ENCODE data around the gene MAP2K4. TPM values are rescaled to one million over a fixed set of nuclear protein-coding genes. Genes with fewer than 3 reads are reported as not detected.

MAP2K4 gene
- total RNA-seq, 4 donors from 2014 or later: 28.0 to 36.7 (median 32.8) TPM

DNA sequence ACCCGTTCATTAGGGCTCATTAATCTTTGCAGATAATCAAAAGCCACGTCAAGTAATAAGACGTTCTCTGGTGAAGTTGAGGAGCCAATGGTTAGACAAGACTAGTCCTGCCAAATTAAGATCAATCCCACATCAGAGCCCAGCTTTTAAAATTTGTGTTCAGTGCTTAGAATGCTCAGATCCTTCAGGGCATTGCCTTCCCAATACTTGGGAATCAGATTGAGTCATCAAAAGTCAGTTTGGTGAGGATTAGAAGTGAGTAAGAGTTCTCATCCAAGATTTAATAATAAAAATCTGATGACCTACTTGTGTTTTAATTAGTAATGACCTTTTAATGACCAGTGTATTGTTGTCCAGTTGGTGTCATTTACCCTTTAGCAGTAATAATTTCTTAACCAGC, 19.8 kb downstream of the MAP2K4 start:
- TF ChIP-seq POLR2A (IDR thresholded peaks at IDR 0.05): no peak
- TF ChIP-seq, protein P1, sequence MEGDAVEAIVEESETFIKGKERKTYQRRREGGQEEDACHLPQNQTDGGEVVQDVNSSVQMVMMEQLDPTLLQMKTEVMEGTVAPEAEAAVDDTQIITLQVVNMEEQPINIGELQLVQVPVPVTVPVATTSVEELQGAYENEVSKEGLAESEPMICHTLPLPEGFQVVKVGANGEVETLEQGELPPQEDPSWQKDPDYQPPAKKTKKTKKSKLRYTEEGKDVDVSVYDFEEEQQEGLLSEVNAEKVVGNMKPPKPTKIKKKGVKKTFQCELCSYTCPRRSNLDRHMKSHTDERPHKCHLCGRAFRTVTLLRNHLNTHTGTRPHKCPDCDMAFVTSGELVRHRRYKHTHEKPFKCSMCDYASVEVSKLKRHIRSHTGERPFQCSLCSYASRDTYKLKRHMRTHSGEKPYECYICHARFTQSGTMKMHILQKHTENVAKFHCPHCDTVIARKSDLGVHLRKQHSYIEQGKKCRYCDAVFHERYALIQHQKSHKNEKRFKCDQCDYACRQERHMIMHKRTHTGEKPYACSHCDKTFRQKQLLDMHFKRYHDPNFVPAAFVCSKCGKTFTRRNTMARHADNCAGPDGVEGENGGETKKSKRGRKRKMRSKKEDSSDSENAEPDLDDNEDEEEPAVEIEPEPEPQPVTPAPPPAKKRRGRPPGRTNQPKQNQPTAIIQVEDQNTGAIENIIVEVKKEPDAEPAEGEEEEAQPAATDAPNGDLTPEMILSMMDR (IDR thresholded peaks at IDR 0.05): no peak
- intact Hi-C loops (cut with DNase I; ENCODE audit: low total_unique reads): no loop called here
- WGBS, 2 donors: 43 to 58% methylated on average over 3 of the region's 3 CpGs
- no peak overlapping the region for H3K4me3 ChIP-seq (ENCODE audit: low read depth, poor library complexity, severe bottlenecking)
- DNase-seq (ENCODE audit: low spot score in 2 of 2): no peak

- TF ChIP-seq, protein P1 (IDR thresholded peaks at IDR 0.05): no peak
- intact Hi-C loops (cut with DNase I; ENCODE audit: low total_unique reads): no loop called here
- H3K4me3 ChIP-seq (ENCODE audit: low read depth, poor library complexity, severe bottlenecking): no peak overlapping the region
- no peak for DNase-seq (ENCODE audit: low spot score in 2 of 2)
- 27 to 36% methylated on average over 3 of the region's 3 CpGs for WGBS, 2 donors
Measured at GRCh38 chr17:12041312-12041711, 20.6 kb downstream of the MAP2K4 start.

DNA sequence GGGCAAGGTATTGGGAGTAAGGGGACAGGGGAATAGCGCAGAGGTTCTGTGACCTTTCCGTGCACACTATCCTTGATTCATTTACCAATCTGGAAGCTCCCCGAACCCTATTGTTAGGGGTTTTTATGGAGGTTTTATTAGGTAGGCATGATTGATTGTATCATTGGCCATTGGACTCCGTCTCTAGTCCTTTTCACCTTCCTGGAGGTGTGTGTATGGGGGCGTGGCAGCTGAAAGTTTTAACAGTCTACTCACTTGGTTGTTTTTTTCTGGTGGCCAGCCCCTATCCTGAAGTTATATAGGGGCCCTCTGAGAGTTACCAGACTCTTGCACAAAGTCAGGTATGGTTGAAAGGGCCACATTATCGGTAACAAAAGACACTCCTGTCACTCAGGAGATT, 23.0 kb downstream of the MAP2K4 start:
- 93 to 98% methylated on average over 6 of the region's 6 CpGs for WGBS, 2 donors
- H3K4me3 ChIP-seq (ENCODE audit: low read depth, poor library complexity, severe bottlenecking): no peak overlapping the region
- DNase-seq (ENCODE audit: low spot score in 2 of 2): no peak
- TF ChIP-seq POLR2A (IDR thresholded peaks at IDR 0.05): no peak
- TF ChIP-seq, protein P1 (IDR thresholded peaks at IDR 0.05): no peak
- intact Hi-C loops (cut with DNase I; ENCODE audit: low total_unique reads): no loop called here

DNA sequence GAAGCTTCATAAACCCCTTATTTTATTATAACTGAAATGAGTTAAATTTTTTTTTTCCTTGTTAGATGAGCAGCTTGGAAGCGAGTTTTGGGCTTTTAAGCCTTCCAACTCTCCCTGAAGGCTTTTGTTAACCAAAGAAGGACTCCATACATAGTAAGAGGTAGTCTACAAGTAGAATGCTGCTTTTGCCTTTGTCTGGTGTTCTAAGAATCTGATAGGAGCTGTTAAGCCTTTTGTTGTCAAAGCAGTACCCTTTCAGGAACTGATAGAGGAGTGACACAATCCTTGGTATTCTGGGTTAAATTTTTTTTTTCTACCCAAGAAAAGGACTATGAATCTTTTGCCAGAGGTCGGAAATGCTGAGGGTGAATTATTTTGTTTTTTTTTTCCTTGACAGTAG, 26.1 kb downstream of the MAP2K4 start:
- WGBS, 2 donors: 48 to 51% methylated on average over 2 of the region's 2 CpGs
- DNase-seq (ENCODE audit: low spot score in 2 of 2): no peak
- intact Hi-C loops (cut with DNase I; ENCODE audit: low total_unique reads): no loop called here
- TF ChIP-seq, protein P1 (IDR thresholded peaks at IDR 0.05): no peak
- no peak for TF ChIP-seq POLR2A (IDR thresholded peaks at IDR 0.05)
- no peak overlapping the region for H3K4me3 ChIP-seq (ENCODE audit: low read depth, poor library complexity, severe bottlenecking)

- 66 to 68% methylated on average over 3 of the region's 3 CpGs for WGBS, 2 donors
- no peak overlapping the region for H3K4me3 ChIP-seq (ENCODE audit: low read depth, poor library complexity, severe bottlenecking)
- no peak for TF ChIP-seq POLR2A (IDR thresholded peaks at IDR 0.05)
- TF ChIP-seq, protein P1 (IDR thresholded peaks at IDR 0.05): no peak
- intact Hi-C loops (cut with DNase I; ENCODE audit: low total_unique reads): no loop called here
- no peak for DNase-seq (ENCODE audit: low spot score in 2 of 2)
Measured at GRCh38 chr17:12047681-12048376, 27.2 kb downstream of the MAP2K4 start.

All from lower leg skin (tissue), 4 donors.